Daoy (cell line): ENCODE measurements around the gene FHL3. TPM values are rescaled to one million over a fixed set of nuclear protein-coding genes. Genes with fewer than 3 reads are reported as not detected.

Experiments used
- DNase-seq: peaks from one replicate; pipeline ENCODE4 v3.0.0-alpha.2; 2015; ENCODE audit warnings: low read depth
- total RNA-seq: library from RNA; depleted of rRNA; stranded (reverse); fragments of >200 nt; shearing (Covaris generic); gene quantifications from 2 replicates; pipeline ENCODE4 v1.2.3, GENCODE V29; 2014; rRNA removed

Gene FHL3
- total RNA-seq, result 25.3 and 33.9 TPM in 2 replicates

GRCh38 chr1:38005195-38006007 lies at the start of gene FHL3:
Gene FHL3 (minus strand): TSS chr1:38005514. CDS start chr1:37999412, 6,102 bp downstream.
- peak; percentile 72 for DNase-seq

DNA sequence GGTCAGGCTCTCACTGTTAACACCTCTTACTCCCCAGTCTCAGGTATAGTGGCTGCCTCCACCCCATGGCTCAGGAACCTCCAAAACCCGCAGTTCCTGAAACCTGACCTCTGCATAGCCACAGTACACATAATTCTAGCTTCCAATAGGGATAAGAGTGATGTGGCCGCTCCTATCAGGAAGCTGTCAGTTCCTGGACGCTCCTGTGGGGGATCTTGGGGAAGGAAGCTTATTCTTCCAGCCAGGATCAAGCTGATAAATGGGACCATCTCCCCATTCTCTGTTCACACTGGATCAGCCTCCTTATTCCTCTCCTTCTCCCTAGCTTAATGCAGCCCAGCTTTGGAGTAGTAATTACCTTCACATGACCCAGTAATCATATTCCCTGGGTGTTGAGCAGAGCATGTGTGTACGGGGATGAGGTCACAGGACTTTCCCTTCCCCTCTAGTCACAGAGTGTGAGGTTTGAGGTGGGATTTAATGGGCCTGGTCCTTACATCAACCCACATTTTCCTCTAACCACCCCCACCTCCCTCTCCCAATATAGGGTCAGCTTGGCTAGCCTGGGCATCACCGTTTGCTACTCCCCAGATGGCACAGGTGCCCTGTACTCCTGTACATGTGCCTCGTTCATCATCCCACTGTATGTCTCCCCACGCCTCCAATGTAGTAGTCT lies 48.2 kb upstream of the FHL3 start:
- DNase-seq, result no peak

- DNase-seq, result no peak
These were observed 47.6 kb upstream of the FHL3 start for GRCh38 chr1:38052750-38053415.

GRCh38 chr1:38051079-38051543 lies 45.8 kb upstream of the FHL3 start:
- no peak for DNase-seq

GRCh38 chr1:38050397-38051078 lies 45.2 kb upstream of the FHL3 start:
- peak; percentile 59 for DNase-seq

DNA sequence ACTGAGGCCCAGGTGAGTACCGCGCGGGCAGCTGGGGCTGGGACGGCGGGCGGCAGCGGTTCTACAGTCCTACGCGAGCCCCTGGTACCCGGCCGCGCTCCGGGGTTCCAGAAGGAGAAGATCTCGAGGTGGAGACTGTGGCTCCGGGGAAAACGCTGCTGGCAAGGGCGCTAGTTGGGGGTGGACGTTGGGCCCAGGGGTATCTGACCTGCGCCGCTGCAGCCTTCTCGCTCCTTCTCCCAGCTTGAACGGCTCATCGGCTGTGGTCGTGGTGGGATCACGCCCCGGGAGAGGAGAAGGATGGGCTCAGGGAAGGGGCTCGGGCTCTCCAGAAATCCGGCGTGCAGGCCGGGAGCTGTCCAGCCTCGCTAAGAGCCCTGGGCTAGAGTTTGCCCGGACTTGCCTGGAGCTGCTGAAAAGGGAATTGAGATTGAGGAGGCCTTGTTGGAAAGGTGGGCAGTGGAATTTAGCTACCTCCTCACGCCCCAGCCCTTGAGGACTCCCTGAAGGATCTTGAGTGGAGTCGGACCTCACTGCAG lies 42.4 kb upstream of the FHL3 start:
- DNase-seq, result no peak

DNA sequence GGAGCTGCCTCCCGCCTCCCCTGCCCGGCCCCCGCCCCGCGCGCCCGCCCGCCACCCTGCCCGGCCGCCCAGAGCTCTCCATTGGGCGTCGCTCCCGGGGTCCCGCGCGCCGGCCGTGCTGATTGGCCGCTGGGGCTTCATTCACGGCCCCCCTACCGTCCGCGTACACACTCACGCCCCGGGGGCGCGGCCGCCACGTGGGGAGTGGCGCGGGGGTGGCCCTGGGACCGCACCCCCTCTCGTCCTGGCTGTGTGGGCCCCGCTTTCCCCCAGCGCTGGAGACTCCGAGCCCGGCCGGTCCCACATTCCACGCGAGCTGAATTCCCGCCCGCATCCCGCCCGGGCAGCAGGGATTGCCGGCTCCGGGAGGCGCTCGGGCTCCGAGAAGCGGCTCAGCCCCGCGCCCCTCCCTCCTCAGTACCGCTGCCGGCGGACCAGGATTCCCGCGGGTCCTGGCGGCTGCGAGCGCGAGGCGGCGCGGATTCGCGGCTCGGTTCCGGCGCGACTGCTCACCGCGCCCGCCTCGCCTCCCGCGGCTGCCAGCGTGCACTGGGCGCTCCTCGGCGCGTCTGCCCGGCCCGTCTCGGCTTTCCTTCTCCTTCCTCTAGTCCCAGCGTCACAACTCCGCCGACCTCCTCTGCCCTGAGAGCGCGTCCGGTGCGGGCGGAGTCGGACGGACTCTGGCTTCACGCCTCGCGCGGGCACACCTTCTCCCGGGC lies 41.7 kb upstream of the FHL3 start:
- DNase-seq, result peak; percentile 97

- DNase-seq, result no peak
These were observed 41.1 kb upstream of the FHL3 start, which contains the start of gene POU3F1 for GRCh38 chr1:38046333-38046883. Gene POU3F1 (minus strand): TSS chr1:38046793. CDS start chr1:38046743, 50 bp downstream.

DNA sequence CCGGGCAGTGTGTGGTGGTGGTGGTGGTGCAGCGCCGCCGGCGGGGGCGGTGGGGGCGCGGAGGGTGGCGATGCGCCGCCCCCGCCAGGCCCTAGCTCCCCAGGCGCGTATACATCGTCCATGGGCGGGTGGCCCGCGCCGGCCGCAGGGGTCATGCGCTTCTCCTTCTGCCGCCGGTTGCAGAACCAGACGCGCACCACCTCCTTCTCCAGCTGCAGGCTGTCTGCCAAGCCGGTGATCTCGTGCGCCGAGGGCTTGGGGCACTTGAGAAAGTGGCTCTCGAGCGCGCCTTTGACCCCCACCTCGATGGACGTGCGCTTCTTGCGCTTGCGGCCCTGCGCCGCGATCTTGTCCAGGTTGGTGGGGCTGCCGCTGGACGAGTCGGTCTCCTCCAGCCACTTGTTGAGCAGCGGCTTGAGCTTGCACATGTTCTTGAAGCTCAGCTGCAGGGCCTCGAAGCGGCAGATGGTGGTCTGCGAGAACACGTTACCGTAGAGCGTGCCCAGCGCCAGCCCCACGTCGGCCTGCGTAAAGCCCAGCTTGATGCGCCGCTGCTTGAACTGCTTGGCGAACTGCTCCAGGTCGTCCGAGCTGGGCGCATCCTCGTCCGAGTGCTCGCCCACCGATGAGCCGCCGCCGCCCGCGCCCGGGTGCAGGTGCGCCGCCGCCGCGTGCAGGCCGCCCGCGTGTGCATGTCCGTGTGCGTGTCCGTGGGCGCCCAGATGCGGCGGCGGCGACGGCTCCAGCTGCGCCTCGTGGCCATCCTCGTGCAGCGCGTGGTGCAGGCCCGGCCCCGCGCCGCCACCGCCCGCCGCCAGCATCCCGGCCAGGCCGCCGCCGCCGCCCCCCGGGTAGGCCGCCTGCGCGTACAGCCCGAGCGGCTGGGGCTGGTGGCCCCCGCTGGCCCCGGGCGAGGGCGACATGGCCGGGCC lies 40.4 kb upstream of the FHL3 start:
- DNase-seq, result peak; percentile 74

DNA sequence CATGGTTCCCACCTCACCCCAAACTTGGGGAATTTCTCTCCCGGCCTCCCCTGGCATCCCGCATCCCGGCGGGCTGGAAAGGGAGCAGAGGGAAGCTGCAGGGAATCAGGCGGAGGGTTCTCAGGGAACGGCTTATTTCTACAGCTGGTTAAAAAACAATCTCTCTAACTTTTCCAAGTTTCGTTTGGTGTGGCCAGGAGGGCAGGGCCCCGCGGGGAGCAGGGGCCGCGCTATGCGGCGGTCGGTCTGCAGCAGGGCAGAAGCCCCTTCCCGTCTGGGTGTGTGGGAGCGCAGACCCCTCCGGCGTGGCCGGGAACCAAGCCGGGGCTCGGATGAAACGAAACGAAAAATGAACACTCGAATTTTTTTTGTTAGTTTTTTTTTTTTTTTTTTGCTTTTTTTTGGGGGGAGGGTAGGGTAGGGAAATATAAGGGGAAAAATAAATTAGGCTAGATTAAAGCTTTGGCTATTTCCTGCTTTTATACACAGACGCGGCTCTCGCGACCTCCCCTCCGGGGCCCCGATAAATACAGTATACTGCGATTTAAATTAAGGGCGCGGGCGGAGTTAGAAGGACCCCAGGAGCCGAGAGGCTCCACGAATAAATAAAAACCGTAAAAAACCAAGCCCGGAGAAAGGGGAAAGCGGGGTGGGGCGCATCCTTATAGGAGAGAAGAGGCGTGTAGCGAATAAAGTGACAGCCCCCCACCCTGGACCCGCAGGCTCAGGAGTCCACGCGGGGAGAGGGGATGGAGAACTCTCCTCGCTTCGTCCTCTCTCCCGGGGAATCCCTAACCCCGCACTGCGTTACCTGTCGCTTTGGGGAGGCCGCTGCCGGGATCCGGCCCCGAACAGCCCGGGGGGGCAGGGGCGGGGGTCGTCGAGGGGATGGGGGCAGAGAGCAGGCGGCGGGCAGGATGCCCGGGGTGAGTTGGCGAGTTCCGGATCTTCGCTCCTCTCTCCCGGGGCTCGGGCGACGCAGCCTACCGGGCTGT lies 39.2 kb upstream of the FHL3 start:
- DNase-seq, result no peak

- no peak for DNase-seq
These were observed 37.9 kb upstream of the FHL3 start for GRCh38 chr1:38043036-38043747.

DNA sequence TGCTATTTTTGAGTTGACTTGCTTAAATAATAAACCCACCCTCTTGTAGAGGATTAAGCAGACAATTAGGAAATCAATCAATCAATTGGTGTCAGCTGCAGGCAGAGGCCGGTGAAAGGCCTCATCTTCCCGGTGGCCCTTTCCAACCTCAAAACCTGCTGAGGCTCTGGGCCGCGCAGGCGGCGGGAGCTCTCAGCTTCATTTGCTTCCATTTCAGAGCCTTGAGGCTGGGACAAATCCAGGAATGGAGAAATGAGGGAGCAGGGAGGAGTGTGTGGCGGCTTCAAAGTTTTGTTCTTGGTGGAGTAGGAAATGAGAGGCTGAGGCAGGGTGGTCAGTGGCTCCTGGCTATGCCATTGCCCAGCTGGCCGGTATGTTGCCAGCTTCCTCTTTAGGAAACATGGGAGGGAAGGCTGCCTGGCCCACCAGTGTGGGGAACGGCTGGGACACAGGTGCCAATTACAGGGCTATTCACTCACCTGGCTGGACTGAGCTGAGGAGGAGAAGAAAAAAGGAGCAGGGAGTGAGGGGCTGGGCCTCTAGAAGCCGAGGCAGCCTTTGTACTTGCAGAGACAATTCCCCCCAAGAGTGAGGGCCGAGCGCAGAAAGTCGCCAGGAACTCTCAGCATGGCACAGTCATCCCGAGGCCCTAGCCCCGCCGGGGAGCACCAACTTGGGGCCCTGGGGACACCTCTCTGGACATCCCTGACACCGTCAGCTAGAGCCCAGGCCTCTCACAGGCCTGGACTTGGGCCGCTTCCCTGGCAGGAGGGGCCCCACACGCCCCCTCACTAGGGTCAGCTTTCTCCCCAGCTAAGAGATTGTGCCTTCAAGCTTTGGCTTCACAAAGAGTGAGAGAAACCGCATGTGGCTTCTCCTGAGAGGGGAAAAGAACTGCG lies 36.9 kb upstream of the FHL3 start:
- DNase-seq, result no peak

DNA sequence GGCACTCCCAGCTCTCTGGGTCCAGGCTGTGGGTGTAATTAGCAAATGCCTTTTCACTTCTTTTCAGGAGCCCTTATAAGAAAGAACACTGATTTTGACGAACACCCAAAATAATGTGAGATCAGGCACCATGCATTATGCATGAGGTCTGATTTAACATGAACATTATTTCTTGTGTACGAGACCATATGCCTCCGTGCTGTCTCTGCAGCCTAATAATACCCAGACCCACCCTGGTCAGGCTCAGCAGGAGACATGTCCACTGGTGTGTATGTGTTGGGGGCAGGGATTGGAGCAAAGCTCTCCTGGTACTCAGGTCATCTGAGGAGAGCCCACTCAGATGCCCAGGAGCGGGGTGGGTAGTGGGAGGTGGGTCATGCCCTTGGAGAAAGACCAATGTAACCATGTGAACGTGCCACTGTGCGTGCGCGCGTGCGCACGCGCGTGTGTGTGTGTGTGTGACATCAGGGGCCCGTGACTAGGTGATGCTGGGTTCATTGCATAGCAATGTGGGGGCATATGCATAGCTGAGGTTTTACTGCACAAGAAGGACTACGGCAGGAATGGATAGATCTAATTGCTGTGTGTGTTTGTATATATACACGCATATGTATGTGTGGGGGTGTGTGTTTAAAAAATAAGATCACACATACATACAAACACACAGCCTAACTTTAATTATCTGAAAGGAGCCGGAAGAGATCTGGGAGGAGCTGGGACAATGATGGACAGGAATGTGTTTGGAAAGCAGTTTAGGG lies 34.2 kb upstream of the FHL3 start:
- DNase-seq, result no peak

DNA sequence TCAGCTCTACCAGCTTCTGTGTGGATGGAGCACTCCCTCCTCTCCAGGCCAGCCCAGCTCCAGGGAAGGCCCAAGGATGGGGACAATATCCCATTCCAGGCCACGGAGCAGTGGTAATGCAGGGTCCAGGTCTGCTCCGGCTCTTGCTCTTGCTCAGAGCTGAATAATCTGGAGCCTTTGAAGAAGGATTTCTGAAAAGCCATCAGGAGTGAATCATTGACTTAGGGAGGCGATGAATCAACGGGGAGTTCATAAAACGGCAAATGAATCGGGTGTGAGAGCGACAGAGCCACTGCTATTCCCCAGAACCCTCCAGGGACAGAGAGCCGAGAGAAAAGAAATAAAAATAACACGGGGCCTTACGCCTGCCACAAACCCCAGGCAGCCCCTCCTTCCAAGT lies 33.5 kb upstream of the FHL3 start:
- peak; percentile 71 for DNase-seq

DNA sequence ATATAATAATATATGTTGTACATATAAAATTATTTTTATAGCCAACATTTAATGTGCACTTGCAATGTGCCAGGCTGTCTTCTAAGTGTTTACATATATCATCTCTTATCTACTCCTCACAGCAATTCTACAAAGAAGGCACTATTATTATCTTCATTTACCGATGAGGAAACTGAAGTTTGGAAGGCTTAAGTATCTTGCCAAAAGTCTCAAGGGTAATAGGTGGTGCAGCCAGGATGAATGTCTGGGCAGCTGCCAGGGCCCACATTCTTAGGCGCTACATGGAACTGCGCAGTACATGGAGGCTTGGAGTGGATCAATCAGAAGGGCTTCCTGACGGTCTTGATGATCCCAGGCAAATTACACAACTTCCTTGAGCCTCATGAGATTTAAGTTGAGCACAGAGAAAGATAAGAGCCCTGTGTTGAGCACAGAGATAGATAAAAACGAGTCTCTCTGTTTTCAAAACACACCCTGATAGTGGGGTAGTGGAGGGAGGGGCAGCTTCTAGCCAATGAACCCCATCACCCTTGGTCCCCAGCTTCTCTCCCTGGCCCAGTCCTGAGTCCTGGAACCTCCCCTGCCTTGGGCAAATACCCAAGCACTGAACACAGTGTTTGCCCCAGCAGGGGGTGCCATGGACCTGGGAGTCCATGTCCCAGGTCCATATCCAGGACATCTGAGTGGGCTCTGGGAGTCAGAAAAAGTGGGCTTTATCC lies 32.1 kb upstream of the FHL3 start:
- no peak for DNase-seq
